HG02840 (cell line): ENCODE measurements around the gene PAX1.

Source experiments
- ATAC-seq: cut with Tn5 transposase; IDR thresholded peaks from one replicate; pipeline ENCODE4 v1.9.1; 2021; ENCODE audit warnings: mild to moderate bottlenecking, moderate library complexity, moderate number of reproducible peaks; ENCODE audit not compliant: unreplicated experiment, low FRiP score

PAX1 gene

DNA sequence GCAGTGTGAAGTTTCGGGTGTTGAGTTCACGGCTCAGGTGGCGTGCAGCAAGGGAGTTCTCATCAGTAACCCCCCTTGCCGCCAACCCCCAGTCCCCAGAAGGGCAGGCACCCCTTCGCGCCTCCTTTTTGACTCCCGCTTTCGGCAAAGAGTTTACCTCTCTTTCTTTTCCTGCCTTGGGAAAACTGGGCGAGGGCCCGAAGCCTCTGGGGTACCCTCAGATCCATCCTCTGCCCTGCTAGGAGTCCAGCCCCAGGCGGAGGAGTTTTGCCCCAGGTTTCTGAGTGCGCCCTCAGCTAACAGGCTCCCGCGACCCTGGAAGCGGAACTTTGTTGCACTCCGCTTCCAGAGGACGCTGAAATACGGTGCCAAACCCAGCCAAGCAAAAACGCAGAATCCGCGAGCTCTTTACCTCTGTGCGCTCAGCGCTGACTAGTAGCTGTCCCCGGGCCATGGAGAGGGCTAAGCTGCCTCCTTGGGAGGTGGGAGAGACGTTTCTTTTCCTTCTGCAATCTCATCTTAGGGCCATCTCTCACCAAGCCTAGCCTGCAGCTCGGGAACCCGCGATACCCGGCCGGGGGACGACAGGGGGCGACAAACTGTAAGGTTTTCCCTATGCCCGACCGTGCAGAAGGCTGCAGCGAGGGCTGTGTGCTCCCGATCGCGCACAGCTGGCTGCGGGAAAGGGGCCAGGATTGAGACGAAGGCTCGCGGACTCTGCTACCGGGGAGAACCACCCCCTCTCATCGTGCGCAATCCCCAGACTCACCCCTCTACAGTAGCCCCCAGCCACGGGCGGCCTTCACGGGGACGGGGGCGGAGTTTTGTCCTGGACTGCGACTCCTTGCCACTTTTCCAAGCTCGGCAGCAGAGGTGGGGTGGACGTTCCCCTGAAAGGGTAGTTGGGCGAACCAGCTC is 2.7 kb upstream of the PAX1 start:
- ATAC-seq: no peak

GRCh38 chr20:21703717-21704407 is 1.6 kb upstream of the PAX1 start:
- no peak for ATAC-seq

DNA sequence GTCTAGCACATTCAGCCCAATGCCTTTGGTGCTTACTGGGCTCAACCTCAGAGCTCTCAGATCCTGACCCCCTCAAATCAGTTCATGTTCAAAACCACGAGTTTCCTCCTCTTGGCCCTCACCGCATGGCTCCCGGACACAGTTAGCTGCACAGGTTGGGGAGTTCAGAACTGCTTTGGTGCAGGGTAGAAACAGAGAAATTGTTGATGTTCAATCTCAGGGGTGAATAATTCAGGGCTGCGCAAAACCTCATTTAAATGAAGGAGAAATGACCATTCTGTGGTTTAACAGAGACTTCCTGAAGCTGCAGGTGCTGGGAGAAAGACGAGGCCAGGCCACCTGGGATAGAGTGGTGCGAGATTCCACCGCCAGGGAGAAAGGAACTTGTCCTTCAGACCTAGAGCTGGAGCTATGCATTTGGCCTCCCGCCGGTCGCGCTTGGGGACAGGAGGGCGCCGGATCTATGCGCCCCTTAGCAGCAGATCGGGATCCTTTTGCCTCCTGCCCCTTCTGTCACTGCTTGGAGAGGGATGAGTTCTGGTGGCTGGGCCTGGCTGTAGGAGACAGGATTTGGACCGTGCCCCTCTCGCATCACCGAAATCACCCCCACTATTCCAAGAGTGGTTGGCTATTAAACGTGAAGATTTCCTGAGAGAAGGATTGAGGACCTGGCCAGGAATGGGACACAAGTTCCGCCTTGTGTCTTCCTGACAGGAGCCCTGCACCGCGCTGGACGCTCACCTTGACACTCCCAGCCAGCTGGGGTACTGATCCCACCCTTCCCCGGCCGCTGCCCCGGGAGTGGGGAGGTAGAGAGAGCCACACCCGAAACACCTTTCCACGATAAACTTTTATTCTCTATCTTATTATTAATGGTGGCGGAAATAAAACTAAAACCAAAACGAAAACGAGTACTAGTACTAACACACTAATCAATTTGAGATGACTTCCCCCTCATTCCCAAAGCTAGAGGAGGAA is 767 bp upstream of the PAX1 start:
- ATAC-seq: no peak

DNA sequence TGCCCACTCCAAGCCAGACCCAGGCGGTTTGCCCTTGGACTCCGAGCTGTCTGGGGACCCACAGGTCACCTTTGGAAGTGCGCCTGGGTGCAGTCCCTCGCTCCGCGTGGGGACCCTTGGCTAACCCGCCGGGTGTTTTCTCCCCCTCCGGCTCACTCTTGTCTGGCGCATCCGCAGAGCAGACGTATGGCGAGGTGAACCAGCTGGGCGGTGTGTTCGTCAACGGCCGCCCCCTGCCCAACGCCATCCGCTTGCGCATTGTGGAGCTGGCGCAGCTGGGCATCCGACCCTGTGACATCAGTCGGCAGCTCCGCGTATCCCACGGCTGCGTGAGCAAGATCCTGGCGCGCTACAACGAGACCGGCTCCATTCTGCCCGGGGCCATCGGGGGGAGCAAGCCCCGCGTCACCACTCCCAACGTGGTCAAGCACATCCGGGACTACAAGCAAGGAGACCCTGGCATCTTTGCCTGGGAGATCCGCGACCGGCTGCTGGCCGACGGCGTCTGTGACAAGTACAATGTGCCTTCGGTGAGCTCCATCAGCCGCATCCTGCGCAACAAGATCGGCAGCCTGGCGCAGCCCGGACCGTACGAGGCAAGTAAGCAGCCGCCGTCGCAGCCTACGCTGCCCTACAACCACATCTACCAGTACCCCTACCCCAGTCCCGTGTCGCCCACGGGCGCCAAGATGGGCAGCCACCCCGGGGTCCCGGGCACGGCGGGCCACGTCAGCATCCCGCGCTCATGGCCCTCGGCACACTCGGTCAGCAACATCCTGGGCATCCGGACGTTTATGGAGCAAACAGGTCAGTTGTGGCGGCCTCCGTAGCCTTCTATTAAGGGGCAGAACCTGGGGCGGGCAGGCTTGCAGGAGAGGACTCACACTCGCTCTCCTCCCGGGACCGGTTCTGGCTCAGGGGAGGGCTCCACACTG is 1.1 kb downstream of the PAX1 start:
- no peak for ATAC-seq

DNA sequence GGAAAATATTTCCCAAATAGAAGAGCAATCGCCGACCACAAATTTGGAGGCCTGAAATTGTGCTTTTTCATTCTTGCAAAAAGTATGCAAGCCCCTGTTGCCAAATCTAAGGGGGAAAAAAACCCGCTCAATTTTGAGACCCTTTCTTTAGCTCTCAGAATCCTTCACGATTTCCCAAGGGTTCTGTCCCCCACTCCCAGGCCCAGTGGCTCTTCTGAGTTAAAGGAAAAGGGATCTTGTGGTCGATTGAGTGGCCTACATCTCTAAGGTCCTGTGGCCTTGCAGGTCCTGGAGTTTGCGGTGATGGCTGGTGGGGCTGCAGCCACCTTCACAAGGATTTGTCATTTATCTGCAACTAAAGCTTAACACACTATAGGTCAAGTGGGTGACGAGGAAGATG is 1.8 kb downstream of the PAX1 start:
- no peak for ATAC-seq

GRCh38 chr20:21707999-21708737 is 2.7 kb downstream of the PAX1 start:
- ATAC-seq: no peak

GRCh38 chr20:21708738-21709534 is 3.5 kb downstream of the PAX1 start:
- no peak for ATAC-seq

DNA sequence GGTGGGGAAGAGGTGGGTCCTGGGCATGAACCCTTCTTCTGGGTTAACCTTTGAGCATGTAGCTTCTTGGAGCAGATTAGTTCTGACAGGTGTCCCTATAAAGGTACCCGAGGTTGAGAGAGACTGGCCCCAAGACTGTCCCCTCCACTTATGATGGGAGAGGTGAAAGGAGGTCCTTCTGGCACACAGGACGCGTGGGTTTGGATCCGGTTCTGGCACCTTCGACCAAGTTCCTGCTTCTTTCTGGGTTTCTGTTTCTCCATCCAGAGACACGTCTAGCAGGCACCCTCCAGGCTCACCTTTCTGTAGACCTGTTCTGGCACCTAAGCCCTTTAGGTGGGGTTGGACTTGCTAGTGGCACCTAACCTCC is 4.1 kb downstream of the PAX1 start:
- no peak for ATAC-seq

DNA sequence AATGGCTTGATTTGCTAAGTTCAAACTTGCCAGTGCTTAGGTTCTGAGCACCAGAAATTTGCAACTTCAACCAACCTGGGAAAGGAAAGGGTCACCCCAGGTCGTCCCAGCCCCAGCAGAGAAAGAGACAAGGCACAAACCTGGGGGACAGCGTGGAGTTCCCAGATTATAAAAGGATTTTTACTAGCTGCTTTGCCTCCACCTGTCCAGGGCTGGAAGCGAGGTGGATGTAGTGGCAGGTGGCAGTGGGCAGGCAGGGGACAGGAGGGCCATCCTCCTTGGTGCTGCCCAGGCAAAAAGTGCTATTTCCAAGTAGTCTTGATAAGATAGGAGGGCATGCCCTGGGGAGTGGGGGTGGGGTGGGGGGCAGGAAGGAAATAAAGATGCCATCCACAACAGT is 4.9 kb downstream of the PAX1 start:
- no peak for ATAC-seq

DNA sequence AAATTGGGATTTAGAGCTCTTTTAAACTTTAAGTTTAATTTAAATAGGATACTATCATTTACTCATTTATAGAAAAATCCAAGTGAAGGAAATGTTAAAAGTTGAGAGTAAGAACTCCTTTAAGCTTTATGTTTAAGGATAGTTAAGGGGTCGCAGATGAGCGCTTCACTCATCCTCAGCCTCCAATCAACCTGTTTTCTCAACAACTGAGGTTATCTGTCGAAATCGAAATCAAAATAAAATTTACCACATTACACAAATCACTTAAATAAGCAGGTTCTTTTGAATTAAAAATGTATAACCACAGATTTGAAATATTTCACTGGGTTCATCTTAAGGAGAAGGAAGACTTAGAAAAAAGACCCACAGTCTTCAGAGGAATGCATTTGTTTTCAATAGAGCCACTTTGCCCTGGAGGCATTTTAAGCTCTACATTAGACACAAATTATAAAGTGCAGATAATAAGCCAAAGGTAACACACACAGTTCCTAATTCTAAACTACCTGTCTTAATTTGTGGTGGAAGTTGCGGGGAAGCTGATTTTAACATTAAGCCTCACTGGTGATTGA is 5.5 kb downstream of the PAX1 start:
- ATAC-seq: no peak

GRCh38 chr20:21712443-21713059 is 7.1 kb downstream of the PAX1 start:
- ATAC-seq: no peak

GRCh38 chr20:21713470-21713869 is 8.0 kb downstream of the PAX1 start:
- ATAC-seq: no peak

GRCh38 chr20:21713901-21714296 is 8.4 kb downstream of the PAX1 start:
- no peak for ATAC-seq

DNA sequence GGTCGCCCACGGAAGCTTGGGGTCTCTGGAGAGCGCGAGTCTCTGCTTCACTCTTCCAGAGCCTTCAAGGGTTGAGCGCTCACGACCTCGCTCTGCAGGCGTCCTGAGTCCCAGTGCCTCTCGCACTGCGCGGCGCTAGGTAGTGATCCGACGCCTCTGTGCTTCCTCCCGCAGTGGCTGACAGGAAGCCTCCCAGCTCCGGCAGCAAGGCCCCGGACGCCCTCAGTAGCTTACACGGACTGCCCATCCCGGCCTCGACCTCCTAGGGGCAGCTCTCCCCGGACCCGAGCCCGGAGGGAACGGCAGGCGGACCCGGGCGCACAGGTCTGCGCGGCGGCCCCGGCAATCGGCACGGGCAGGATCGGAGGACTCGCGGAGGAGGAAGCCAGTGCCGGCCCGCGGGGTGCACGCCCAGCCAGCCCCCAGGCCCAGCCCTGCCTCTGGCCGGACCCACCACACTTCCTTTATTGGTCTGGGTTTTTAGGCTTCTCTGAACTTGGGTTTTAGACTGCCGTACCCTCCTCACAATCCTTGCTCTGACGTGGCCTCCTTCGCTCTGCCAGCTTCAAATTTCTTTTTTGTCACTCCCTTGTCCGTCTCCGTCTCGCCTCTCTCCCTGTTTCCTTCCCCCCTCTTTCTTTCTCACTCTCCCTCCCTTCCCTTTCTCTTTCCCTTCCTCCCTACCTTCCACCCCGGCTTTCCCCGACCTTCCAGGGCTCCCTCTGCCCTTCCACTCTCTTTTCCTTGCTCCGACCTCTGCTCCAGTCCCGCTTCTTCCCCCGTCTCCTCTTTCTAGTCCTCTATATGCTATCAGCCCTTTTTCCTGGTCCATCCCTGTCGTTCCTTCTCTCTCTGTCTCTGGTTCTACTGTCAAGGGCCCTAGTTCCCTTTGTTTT is 9.1 kb downstream of the PAX1 start:
- no peak for ATAC-seq

- ATAC-seq: no peak
These were observed 9.9 kb downstream of the PAX1 start for GRCh38 chr20:21715193-21715881.
